HG02798 (cell line): Measurements from ENCODE around the gene NPM3.

Experiments used
- ATAC-seq: cut with Tn5 transposase; IDR thresholded peaks from one replicate; pipeline ENCODE4 v1.9.1; 2021; ENCODE audit warnings: mild to moderate bottlenecking; ENCODE audit not compliant: unreplicated experiment, poor library complexity

The NPM3 gene

GRCh38 chr10:101776161-101776817 is 7.0 kb downstream of the NPM3 start:
- no peak for ATAC-seq

DNA sequence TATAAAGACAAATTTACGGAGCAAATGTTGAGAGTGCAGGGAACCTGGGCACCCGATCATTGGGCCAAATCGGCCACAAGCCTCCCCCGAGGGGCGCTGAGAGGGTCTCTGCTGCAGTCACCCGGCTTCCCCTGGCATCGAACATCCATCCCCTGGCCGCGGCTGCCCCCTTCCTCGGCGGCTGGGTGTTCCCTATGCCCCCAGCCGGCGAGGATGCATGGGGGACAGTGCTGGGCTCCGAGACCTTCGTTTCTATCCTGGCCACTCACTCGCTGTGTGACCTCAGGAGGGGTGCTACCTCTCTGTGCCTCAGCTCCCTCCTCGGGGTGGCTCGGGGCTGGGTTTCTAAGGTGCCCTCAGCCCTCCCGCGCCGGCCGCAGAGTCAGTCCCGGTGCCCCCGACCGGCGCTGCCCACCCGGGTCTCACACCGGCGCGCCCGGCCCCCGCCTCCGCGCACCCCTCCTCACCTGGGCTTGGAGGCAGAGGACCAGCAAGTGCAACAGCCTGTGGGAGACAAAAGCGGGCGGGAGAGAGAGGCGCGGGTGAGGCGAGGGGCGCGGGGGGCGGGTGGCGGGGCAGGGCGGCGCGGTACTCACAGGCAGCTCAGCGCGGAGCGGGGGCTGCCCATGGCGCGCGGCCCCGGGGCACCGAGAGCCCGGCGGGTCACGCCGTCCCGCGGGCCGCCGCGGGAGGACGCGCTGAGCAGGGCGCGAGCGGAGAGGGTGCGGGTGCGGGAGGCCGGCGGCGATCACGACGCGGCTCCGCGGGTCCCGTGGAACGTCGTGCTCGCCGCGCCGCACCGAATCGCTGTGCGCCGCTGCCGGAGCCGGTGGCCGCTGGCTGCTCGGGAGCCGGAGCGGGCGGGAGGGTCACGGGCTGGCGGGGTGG is 7.7 kb downstream of the NPM3 start, which contains the start of gene FGF8:
TSS of gene FGF8 (minus strand) at position 842 of the 888 bp plus-strand sequence. CDS start at position 628, 214 bp downstream.
- no peak for ATAC-seq

GRCh38 chr10:101774589-101775272 is 8.5 kb downstream of the NPM3 start:
- no peak for ATAC-seq

GRCh38 chr10:101773923-101774588 is 9.2 kb downstream of the NPM3 start:
- ATAC-seq: no peak

GRCh38 chr10:101772895-101773761 is 10.1 kb downstream of the NPM3 start:
- ATAC-seq: no peak

DNA sequence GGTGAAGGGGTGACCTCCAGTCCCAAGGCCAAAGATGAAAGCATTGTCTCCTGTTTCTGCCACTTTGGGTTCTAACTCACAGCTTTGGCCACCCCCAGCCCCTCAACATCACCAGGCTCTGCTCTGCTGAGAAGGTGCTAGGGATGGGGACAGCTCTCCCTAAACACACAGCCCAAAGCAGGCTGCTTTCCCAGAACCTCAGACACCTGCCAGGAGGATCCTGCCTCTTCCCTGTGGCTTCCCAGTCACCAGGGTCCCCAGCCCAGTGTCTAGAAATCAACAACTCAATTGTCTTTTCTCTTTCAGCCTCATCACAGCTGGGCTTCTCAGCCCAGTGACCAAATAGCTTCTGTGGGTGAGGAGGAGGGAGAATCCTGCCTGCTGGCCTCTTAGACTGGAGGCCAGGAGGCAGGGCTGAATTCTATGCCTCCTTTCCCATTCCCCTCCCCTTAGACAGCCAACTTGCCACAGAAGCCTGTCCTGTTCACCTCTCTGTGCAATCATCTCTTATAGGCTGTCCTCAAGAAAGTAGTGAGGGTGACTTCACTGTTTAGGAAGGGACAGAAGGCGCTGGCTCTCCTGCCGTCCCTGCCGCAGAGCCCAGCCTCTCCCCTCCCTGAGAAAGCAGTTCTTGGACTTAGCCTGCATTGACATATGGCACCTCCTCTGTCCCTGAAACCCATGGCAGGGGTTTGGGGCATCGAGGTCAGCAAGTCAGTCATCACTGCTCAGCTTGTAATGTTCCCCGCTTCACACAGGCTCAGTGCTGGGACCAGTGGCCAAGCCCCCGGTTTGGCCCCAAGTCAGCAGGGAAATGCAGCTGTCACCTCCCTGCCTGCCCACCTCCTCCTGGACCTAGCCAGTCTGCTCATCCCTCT is 11.0 kb downstream of the NPM3 start:
- ATAC-seq: no peak

- no peak for ATAC-seq
These were observed 11.9 kb downstream of the NPM3 start for GRCh38 chr10:101771380-101771779.

- no peak for ATAC-seq
These were observed 12.7 kb downstream of the NPM3 start for GRCh38 chr10:101770331-101771215.

GRCh38 chr10:101769541-101770180 is 13.6 kb downstream of the NPM3 start:
- ATAC-seq: no peak

GRCh38 chr10:101768791-101769170 is 14.5 kb downstream of the NPM3 start:
- ATAC-seq: no peak

DNA sequence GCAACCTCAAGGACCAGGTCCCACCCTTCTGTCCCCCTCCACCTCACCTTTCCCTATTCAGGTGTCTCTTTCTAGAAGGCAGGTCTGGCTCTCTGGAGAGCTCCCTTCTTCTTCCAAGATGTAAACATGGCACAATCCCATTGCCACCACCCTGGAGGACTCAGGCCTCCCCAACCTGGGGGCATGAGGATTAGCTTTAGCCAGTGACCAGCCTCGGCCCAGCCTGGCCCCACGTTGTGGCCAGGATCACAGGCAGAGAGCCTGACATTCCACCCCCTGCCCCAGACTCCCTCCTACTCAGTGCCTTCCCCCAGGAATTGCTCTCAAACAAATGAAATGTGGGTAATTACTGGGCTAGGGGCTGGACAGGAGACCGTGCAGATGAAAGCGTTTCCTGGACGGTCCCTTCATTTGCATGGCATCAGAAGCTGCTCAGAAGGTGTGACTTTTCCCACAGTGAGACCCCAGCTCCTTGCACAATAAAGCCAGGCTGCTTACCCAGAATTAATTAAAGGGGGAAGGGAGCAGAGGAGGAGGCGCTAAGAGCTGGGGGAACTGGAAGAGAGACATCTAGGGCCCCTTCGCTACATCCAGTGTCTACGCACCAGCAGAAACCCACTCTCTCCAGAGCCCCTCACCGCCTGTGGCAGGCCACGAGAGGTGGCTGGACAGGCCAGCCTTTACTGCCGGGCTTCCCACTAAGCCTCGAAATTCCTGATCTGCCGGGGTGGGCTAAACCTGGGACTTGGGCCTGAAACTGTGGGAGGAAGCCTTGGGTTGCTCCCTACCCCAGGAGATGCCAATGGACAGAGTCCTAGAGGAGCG is 15.1 kb downstream of the NPM3 start:
- no peak for ATAC-seq

- no peak for ATAC-seq
These were observed 15.7 kb downstream of the NPM3 start for GRCh38 chr10:101767600-101767945.

- ATAC-seq: no peak
These were observed 16.3 kb downstream of the NPM3 start for GRCh38 chr10:101766753-101767599.

- no peak for ATAC-seq
These were observed 16.9 kb downstream of the NPM3 start for GRCh38 chr10:101766306-101766705.

DNA sequence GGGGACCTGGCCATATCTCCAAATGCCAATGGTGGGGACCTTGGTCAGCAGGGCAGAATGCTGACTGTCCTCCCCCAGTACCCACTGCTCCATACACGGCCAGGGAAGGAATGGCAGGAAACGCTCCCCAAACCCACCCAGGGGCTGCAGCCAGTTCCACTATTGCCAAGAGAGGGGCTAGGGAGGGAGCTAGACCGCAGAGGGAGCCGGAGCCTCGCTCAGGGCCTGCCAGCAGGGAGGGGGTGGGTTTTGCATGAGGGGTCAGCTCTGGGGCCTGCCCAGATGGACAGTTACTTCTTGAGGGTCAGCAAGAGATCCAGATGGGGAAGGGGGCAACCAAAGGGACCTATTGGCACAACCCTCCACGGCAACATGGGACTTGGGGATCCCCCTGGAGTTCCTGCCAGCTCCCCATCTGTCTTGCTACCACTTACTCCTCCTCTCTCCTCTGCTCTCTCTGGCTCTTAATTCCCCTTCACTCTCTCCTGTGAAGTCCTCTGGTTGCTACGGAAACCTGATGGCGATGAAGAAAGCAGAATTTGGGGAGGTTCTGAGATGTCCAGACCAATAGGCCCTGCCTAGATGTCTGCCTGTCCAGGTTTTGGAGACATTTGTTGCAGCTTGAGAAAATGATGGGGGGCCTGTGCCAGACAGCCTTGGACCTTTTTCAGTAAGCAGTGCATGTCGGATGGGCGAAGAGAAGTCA is 20.0 kb downstream of the NPM3 start:
- no peak for ATAC-seq
